Stimulated activated CD8-positive, alpha-beta memory T cell treated with anti-CD3 and anti-CD28 coated beads, Interleukin-12 subunit alpha, Interleukin-12 subunit beta, amount 100 ng/mL, for 1 hour (primary cell): ENCODE results near the gene SCRN1.

ENCODE experiments used
- DNase-seq: peaks from one replicate; pipeline ENCODE4 v3.0.0-alpha.2; 2020; ENCODE audit warnings: low read depth

The SCRN1 gene, protein sequence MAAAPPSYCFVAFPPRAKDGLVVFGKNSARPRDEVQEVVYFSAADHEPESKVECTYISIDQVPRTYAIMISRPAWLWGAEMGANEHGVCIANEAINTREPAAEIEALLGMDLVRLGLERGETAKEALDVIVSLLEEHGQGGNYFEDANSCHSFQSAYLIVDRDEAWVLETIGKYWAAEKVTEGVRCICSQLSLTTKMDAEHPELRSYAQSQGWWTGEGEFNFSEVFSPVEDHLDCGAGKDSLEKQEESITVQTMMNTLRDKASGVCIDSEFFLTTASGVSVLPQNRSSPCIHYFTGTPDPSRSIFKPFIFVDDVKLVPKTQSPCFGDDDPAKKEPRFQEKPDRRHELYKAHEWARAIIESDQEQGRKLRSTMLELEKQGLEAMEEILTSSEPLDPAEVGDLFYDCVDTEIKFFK

DNA sequence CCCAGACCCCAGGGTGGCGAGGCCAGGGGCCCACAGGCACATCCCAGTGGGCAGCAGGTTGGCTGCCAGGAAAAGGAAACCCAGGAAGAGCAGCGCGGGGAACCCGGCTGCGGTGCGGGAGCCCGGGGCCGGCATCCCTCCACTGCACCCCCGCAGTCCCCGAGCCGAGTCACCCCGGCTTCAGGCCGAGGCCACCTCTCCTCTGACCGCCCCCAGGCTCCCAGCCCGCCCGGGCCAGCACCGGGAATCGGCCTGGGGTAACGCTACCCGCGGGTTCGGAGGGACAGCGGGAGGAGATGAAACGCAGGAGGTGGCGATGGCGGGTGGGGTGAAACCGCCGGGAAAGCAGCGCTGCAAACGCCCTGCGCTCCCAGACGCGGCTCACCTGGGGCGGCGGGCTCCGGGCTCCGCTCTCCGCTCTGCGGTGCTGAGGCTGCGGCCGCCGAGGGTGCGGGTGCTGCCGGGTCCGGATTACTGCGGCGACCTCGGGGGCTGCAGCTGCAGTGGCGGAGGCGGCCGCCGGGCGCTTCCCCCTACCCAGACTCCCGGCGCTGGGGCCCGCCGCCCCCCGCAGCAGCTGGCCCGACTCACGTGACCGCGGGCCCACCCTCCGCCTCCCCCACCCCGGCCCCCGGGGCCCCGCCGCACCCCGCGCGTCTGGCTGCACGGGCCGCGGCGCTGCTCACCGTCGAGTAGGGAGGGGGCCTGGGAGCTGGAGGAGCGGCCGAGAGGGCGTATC, at the start of gene SCRN1:
Gene SCRN1, minus strand, starts transcription at position 545 of the 739 bp plus-strand sequence. CDS start 20,734 bp downstream, outside the sequence.
- no peak for DNase-seq

GRCh38 chr7:30038196-30038980, 48.8 kb upstream of the SCRN1 start:
- DNase-seq, result no peak

- no peak for DNase-seq
Measured at GRCh38 chr7:30036220-30036619, 46.6 kb upstream of the SCRN1 start.

DNA sequence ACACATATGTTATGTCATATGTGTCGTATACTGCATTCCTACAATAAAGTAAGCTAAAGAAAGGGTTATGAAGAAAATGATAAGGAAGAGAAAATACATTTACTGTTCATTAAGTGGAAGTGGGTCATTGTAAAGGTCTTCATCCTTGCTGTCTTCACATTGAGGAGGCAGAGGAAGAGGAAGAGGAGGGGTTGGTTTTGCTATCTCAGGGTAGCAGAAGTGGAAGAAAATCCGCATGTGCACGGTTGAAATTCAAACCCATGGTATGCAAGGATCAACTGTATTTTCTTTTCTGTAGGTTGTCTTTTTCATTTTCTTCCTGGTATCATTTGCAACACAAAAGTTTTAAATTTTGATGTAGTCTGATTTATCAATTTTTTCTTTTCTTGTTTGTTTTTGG, 44.9 kb upstream of the SCRN1 start:
- no peak for DNase-seq

DNA sequence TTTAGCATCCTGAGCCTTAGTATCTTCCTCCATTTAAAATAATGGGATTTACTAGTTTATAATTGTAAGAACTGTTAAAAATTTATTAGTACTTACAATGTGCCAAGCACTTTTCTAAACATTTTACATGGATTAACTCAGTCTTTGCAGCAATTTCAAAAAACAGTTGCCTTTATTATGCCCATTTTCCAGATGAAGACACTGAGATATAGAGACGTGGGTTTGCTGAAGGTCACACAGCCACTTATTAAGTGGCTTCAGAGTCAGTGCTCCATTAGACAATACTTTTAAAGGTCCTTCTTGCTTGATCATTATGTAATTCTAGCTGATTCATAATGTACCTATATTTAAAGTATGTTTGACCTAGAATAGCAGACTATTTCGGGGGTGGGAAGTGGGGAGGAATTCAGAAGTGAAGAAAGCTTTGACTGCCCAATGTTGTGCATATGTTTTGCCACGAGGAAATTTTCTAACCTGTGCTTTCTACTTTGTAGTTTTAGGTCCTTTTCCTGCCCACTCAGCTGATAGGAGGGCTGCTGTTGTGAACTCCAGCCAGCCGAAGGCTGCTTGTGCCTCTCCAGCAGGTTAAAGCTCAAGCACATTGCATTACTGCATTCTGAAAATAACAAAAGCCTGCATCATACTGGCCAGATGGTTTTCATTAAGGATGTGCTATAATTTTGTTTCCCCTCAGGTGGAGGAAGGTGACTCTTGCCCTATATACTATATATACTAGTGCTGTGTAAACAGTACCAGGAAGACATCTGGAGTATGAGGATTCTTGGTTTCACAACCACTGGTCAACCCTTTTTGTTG, 42.9 kb upstream of the SCRN1 start:
- no peak for DNase-seq

- no peak for DNase-seq
Measured at GRCh38 chr7:30029696-30030095, 40.1 kb upstream of the SCRN1 start.

DNA sequence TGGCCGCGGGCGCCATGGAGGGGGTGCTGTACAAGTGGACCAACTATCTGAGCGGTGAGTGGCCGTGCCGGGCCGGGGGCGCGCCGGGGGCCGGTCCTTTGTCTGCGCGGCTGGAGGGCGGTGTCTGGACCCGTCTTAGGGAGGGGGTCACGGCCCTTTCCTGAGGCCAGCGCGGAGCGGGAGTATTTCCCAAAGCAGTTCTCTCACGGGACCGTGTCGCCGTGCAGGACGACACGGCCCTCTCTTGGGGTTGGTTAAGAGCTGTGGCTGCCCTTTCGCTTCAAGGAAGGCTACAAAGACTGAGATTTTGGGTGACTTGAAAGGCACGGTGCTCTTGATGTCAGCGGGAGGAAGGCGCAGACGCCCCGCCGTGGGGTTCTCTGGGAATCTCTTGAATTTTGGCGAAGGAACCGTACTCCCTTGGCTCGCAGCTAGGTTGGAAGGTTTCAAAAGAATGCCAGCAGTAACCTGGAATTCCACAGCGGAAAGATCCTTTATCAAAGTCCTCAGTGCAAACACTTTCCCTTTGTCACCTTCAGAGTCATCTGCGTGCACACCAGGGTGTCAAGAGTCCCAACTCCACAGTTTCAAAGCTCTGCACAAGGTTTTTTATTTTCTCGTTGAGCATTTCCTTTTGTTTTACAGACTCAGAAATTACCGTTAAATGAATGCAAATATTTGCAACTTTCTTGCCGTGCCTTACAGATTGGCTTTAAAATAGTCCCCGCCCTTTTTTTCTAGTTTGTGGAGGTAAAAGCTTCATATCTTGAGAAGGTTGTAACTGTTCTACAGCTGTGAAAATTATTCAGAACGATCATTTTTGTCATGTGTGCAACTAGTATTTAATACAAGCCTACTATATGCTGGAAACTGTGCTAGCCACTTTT, 39.4 kb upstream of the SCRN1 start:
- DNase-seq, result peak; percentile 2

DNA sequence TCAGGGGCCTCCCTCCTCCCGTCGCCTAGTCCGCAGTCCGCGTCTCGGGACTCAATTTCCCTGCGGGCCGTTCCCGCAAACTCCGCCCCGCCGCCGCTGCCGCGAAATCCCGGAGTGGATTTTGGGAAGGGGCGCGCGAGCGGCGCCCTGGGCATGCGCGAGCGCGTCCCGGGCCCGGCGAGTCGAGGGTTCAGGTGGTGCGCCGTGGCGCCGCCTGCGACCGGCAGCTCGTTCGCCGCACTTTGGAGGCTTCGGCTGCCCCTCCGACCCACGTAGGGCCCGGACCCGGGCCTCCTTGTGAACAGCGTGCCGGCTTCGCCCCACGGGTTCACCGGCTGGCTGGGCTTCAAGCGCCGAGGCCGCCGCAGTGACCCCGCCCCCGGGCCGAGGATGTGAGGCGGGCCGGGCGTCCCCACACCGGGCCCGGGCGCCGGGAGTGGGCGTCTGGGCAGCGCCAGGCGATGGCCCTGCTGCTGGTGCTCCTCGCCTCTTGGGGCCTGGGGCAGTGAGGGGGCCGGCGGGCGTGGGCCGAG, 38.7 kb upstream of the SCRN1 start, which contains the start of gene PLEKHA8:
Gene PLEKHA8, plus strand, starts transcription at position 197 of the 533 bp plus-strand sequence. CDS start 351 bp downstream, outside the sequence.
- peak; percentile 77 for DNase-seq

GRCh38 chr7:30027740-30028215, 38.2 kb upstream of the SCRN1 start:
- DNase-seq, result no peak

- DNase-seq, result no peak
Measured at GRCh38 chr7:30027065-30027456, 37.5 kb upstream of the SCRN1 start.

GRCh38 chr7:30026229-30027064, 36.8 kb upstream of the SCRN1 start, which contains the start of gene FKBP14:
Gene FKBP14, minus strand, starts transcription at chr7:30026702. Its CDS starts 194 bp downstream, at chr7:30026508.
- DNase-seq, result peak; percentile 82

- no peak for DNase-seq
Measured at GRCh38 chr7:30023524-30023923, 33.9 kb upstream of the SCRN1 start.

GRCh38 chr7:30022991-30023390, 33.4 kb upstream of the SCRN1 start:
- DNase-seq, result no peak

DNA sequence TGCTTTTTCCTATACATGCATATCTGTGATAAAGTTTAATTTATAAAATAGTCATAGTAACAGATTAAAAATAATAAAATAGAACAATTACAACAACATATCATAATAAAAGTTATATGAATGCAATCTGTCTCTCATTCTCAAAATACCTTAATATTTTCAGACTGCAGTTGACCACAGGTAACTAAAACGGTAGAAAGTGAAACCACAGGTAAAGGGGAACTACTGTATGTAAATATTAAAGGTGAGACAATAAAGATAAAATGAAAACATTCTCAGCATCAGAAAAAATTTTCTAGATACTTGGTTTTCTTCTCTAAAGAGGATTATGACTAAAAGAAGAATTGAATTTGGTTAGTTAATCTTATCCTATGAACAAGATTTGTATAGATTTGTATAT, 30.9 kb upstream of the SCRN1 start:
- DNase-seq, result no peak

GRCh38 chr7:30019960-30020359, 30.4 kb upstream of the SCRN1 start:
- no peak for DNase-seq

DNA sequence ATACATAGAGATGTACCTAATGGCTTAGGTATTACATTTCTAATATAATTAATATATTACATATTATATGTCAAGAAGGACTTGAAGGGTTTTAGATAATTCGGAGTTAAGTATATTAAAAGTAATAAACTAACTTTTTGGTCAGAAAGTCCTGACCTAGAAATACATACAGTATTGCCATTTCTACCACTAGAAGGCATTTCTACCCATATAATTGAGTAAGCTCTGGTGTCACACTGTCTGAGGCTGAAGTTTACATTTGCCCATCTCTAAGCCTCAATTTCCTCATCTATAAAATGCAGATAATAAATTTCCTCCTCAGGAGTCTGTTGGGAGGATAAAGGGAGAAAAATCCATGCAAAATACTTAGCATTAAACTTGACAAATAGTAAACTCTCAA, 29.8 kb upstream of the SCRN1 start:
- no peak for DNase-seq

- no peak for DNase-seq
Measured at GRCh38 chr7:30018451-30018850, 28.9 kb upstream of the SCRN1 start.

DNA sequence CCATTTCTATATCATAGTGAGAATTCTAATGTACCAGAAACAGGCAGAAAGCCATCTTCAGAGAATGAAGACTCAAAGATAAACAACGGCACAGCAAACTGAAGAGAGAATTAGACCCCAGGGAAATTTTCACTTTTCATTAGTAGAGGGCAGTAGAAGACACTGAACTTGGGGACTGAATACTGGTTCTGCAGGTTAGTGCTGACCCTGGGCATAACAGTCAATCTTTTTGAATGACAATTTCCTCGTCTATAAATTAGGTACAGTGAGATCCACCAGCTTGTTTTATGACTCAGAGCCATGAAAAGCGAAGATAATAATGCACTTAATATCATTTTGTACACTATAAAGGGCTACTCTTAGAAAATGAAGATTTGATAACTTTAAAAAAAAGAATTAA, 23.2 kb upstream of the SCRN1 start:
- DNase-seq, result no peak

GRCh38 chr7:30010021-30010420, 20.4 kb upstream of the SCRN1 start:
- DNase-seq, result no peak
